ENCODE results near the gene RHOJ. TPM values are rescaled to one million over a fixed set of nuclear protein-coding genes. Genes with fewer than 3 reads are reported as not detected.

RHOJ gene
- total and polyA plus RNA-seq, 2 of the 4 experiments (the other 2 are of a cell fraction): 9.5 to 33.9 TPM

DNA sequence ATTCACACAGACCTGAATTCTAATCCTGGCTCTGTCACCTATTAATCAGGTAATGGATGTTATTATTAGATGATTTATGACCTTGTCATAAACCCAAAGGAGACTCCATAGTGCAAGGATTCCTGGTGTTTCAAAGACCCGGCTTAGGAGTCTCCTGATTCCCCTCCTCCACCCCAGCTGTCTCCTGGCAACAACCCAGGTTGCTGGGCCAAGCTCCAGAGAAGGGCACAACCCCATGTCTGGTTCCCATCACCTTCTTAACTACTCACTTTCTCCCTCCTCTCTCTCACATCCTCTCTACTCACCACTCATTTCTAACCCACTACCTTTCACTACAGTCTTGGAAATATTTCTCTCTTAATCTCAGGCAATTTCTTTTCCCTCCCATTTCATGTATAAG, 41.6 kb downstream of the RHOJ start:
- Histone ChIP-seq H3K79me1 (ENCODE audit: low read depth in 1 of 2, low read length in 2 of 2) (no peaks in the 10 kb centered on the region), H3K4me2 (ENCODE audit: low read depth, low read length) (no peak overlapping the region), H2BK120ac (ENCODE audit: low read depth, low read length) (no peak overlapping the region), H3K27me3 (ENCODE audit: control insufficient read depth, insufficient read depth, low read length) (no peaks in the 10 kb centered on the region), H4K91ac (ENCODE audit: insufficient read depth, low read depth, low read length) (no peak overlapping the region), H3K27ac (ENCODE audit: insufficient read depth, low read length) (no peak overlapping the region), H4K5ac (ENCODE audit: low read depth, low read length) (no peak overlapping the region), H2BK15ac (ENCODE audit: low read depth, low read length) (no peak overlapping the region), H2AK9ac (replicated peaks; ENCODE audit: low read depth, low read length, poor library complexity) (no peak overlapping the region), H3K23ac (ENCODE audit: low read depth, low read length) (no peak overlapping the region), H3K36me3 (ENCODE audit: control insufficient read depth, insufficient read depth, low read length) (no peaks in the 10 kb centered on the region), H3K9me3 (ENCODE audit: control insufficient read depth, insufficient read depth, low read length) (no peaks in the 10 kb centered on the region), H2AFZ (replicated peaks; ENCODE audit: low read length, poor library complexity) (no peak overlapping the region), H3K9me1 (ENCODE audit: insufficient read depth, low read length) (no peaks in the 10 kb centered on the region; the same call in 1 of the 2 replicates), H3K56ac (ENCODE audit: extremely low read depth, insufficient read depth, low read length) (no peak overlapping the region), H2AK5ac (ENCODE audit: low read depth, low read length) (no peak overlapping the region), H3K14ac (replicated peaks; ENCODE audit: low read depth, low read length) (no peak overlapping the region), H3K4me3 (ENCODE audit: insufficient read depth, low read depth, low read length) (no peak overlapping the region), H4K8ac (ENCODE audit: low read depth in 2 of 2, low read length in 2 of 2) (no peak overlapping the region), H3K18ac (ENCODE audit: low read depth, low read length) (no peak overlapping the region), H3K9ac (ENCODE audit: low read depth, low read length) (no peak overlapping the region), H4K20me1 (ENCODE audit: insufficient read depth, low read length) (no peaks in the 10 kb centered on the region), H3K4me1 (ENCODE audit: control insufficient read depth, insufficient read depth, low read length) (peaks cover 3% of the 10 kb centered on the region), H3K4ac (ENCODE audit: low read depth, low read length) (no peak overlapping the region), H2BK5ac (ENCODE audit: low read depth, low read length, poor library complexity, severe bottlenecking) (no peak overlapping the region), H2BK20ac (ENCODE audit: low read depth, low read length) (no peak overlapping the region)
- ATAC-seq (ENCODE audit: low read depth): no peak
- ChIA-PET POLR2A (ENCODE audit: unreplicated experiment) (no interaction called here), CTCF (no interaction called here)
- no peak for DNase-seq
- TF ChIP-seq RFX5 (IDR thresholded peaks at IDR 0.05; ENCODE audit: low read depth, low read length) (no peak), MXI1 (IDR thresholded peaks at IDR 0.05; ENCODE audit: borderline replicate concordance, low read depth, low read length) (no peak), RAD21 (IDR thresholded peaks at IDR 0.05; ENCODE audit: low read length) (no peak)
- TF ChIP-seq, protein P1, sequence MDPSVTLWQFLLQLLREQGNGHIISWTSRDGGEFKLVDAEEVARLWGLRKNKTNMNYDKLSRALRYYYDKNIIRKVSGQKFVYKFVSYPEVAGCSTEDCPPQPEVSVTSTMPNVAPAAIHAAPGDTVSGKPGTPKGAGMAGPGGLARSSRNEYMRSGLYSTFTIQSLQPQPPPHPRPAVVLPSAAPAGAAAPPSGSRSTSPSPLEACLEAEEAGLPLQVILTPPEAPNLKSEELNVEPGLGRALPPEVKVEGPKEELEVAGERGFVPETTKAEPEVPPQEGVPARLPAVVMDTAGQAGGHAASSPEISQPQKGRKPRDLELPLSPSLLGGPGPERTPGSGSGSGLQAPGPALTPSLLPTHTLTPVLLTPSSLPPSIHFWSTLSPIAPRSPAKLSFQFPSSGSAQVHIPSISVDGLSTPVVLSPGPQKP (IDR thresholded peaks at IDR 0.05; ENCODE audit: borderline replicate concordance, low read depth, low read length): no peak
- no TSS peak for BruUV-seq (replicated peaks)
- WGBS, 2 experiments (ENCODE audit: extremely low coverage in 2 of 2, insufficient read length in 1 of 2): no CpG with 5 or more reads among the region's 1 CpG
- in situ Hi-C loops (cut with MboI; ENCODE audit: low sequenced_read_pairs) (no loop called here), intact Hi-C loops (cut with micrococcal nuclease) (no loop called here), dilution Hi-C loops (cut with HindIII; ENCODE audit: low sequenced_read_pairs, unreplicated experiment) (no loop called here)

Measured in IMR-90 (cell line).